GM12873 (cell line): ENCODE measurements around the gene MESD.

Experiments
- TF ChIP-seq, protein P1 (sequence below): IDR thresholded peaks from 2 replicates; pipeline ENCODE4 v1.5.1; 2012; ENCODE audit warnings: low read depth, mild to moderate bottlenecking, moderate library complexity, low read length, control low read depth; ENCODE audit not compliant: insufficient read depth; ENCODE audit errors: missing control alignments

Gene MESD

DNA sequence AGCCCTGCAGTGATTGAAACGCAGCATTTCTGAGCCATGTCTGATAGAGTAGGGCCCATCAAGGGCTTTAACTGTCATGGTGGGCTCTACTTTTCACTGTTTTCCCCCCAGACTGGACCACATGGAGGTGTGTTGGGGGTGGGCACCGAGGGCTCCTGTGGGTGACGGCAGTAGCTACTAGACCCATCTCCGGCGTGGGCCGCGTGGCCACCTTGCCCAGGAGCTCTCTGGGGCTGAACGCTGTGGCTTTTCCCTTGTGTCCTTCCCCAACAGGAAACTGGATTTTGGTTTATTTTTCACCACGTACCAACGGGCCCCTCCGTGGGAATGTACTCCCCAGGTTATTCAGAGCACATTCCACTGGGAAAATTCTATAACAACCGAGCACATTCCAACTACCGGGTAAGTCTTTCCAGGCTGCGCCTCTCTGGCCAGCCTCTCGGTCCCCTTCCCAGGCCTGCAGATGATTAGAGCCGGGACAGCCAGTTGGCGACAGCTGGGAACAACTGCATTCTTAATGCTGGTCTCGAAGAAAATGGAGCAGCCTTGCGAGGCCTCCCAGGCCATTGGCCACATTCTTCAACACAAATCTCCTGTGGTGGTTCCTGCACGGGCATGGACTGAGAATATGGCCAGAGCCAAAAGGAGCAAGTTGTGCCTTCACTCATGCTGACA is 67.7 kb downstream of the MESD start:
- TF ChIP-seq, protein P1, sequence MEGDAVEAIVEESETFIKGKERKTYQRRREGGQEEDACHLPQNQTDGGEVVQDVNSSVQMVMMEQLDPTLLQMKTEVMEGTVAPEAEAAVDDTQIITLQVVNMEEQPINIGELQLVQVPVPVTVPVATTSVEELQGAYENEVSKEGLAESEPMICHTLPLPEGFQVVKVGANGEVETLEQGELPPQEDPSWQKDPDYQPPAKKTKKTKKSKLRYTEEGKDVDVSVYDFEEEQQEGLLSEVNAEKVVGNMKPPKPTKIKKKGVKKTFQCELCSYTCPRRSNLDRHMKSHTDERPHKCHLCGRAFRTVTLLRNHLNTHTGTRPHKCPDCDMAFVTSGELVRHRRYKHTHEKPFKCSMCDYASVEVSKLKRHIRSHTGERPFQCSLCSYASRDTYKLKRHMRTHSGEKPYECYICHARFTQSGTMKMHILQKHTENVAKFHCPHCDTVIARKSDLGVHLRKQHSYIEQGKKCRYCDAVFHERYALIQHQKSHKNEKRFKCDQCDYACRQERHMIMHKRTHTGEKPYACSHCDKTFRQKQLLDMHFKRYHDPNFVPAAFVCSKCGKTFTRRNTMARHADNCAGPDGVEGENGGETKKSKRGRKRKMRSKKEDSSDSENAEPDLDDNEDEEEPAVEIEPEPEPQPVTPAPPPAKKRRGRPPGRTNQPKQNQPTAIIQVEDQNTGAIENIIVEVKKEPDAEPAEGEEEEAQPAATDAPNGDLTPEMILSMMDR: no peak

DNA sequence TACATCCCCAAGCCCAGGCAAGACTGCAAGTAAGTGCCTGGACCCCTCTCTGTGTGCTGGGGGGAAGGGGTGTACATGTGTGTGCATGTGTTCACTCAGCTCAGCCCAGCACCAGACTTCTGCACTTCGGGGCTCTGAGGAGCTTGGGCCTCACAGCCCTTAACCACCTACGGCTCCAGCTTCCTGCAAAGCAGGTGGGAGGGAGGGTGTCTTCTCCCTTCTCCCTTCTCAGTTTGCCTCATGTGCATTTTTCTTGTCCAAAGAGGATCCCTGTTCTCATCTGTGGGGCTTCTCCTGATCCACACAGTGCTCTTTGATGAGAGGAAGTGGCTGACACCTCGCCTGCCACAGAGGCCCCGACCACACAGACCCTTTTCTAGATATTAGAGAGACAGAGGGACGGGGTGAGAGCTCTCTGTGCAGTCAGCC is 69.3 kb downstream of the MESD start:
- TF ChIP-seq, protein P1: no peak

DNA sequence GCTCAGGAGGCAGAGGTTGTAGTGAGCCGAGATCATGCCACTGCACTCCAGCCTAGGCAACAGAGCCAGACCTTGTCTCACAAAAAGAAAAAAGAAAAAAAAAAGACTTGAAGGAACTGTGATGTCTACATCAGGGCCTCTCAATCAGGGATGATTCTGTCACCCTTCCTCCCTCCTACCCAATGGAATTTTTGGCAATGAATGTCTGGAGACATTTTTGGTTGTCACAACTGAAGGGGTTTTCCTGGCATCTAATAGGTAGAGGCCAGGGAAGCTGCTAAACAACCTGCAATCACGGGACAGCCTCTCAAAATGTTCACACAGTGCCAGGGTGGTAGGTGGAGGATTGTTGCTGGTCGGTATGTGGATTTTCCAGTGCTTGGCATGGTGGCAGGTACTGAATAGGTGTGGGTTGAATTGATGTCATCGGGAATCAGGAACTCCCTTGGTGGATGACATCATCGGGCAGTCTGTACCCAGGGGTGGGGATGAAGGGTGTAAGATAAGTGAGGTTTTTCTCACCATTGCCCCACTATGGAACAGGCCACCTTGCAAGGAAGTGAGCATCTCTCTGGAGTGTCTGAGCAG is 71.3 kb downstream of the MESD start:
- TF ChIP-seq, protein P1: no peak

DNA sequence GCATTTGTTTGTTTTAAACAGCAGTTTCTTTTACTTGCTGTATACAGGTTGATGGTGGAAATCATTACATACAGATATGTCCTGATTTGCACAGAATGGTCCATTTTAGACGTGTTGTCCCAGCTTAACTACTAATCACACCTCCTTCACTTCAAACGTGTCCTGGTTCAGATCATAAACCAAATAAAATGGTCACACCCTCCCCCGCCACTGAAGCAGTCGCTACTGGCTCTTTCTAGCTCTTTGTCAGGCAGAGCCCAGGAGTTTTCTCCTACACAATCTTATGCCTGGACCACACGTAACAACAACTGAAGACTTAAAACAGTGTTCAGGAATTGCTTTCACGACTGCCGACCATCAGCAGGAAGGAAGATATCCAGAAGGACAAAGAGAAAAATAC is 73.6 kb downstream of the MESD start:
- TF ChIP-seq, protein P1: no peak

DNA sequence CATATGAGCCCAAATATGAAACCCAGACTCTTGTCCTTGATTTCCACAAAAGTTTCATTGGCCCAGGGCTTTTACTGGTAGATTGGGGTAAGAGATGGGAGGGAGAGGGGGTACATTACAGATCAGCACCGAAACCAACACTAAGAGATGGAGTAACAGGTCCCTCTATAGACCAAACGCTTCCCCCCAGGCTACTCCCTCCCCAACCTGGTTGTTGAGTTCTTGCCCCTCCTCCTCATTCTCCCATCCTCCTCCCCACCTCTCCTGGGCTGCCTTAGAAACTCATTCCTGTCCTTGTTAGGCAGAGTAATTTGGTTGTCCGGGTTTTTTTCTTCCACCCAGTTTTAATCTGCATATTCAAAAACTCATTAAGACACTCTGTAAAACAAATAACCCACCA is 74.1 kb downstream of the MESD start:
- TF ChIP-seq, protein P1: no peak

DNA sequence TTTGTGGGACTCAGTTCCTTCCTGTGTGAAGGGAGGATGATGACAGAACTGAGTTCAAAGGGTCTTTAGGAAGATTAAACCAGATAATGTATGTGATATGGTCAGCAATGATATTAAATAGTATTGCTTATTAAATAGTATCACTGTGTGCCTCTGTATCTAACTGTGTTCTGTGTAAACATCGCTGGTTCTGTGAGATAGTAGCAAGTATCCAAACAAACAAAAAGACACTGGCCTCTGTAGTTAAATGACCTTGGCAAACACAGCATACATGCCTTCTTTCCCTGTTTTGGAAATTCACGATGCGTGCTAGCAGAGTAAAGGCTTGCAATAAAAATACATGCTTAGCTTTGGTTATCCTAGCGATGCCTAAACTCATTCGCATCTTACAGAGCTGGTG is 76.1 kb downstream of the MESD start:
- TF ChIP-seq, protein P1: no peak

DNA sequence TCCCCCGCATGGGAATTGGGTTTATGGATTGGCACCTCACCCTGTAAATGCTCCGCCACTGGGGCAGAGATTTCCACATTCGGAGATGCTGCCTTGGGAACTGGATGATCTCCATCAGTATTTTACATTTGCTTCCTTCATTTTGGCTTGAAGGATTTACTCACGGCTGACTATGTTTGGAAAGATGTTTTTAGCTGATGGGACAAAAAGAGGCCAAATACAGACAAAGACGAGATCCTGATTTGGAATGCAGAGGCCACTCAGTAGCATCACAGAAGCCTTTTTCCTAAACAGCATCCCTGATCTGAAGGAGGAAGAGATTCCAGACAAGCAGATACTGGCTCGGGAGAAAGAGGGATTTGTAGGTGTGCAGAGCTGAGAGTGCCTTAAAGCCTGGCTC is 76.9 kb downstream of the MESD start:
- TF ChIP-seq, protein P1: no peak
